Muscle layer of colon (tissue), 2 donors: Measurements from ENCODE around the gene TMBIM4.
"Not testable (repeated sequence)": the region's sequence is repeated elsewhere in the genome, so short reads cannot be mapped to it uniquely, and the experiment has no call there.

Experiments
- H3K27ac ChIP-seq: one replicate; pipeline ENCODE4 v1.7.0; 2013; ENCODE audit warnings: low read depth, mild to moderate bottlenecking, low read length, moderate library complexity
- H3K27me3 ChIP-seq, 2 donors: one replicate each; pipeline ENCODE4 v1.7.0; 2013; ENCODE audit warnings: low read length in 2 of 2, mild to moderate bottlenecking in 2 of 2; ENCODE audit not compliant: insufficient read depth in 2 of 2, control insufficient read depth in 1 of 2
- H3K36me3 ChIP-seq: one replicate; pipeline ENCODE4 v1.7.0; 2013; ENCODE audit warnings: mild to moderate bottlenecking, low read length; ENCODE audit not compliant: insufficient read depth
- H3K4me1 ChIP-seq: one replicate; pipeline ENCODE4 v1.7.0; 2013; ENCODE audit warnings: mild to moderate bottlenecking, low read length; ENCODE audit not compliant: insufficient read depth
- H3K4me3 ChIP-seq, 2 donors: one replicate each; pipeline ENCODE4 v1.7.0; 2013; ENCODE audit warnings: low read length in 2 of 2, low read depth in 1 of 2, mild to moderate bottlenecking in 1 of 2, moderate library complexity in 1 of 2
- H3K9ac ChIP-seq: one replicate; pipeline ENCODE4 v1.7.0; 2013; ENCODE audit warnings: low read length
- H3K9me3 ChIP-seq: one replicate; pipeline ENCODE4 v1.7.0; 2013; ENCODE audit warnings: mild to moderate bottlenecking, low read length
- donor health status: abdominal sarcoma.
- donor health status: Adenocarcinoma of cecum.

Gene TMBIM4

GRCh38 chr12:66169221-66170170 lies at the start of gene TMBIM4:
Gene TMBIM4 (minus strand): TSS chr12:66169996. CDS start chr12:66169951, 45 bp downstream.
- Histone ChIP-seq H3K4me1 (peaks cover 15% of the 10 kb centered on the region), H3K36me3 (no peaks in the 10 kb centered on the region), H3K27me3 (no peaks in the 10 kb centered on the region), H3K27ac (peak within 1 kb of the TSS; percentile 93), H3K9me3 (no peaks in the 10 kb centered on the region), H3K4me3 (peak within 1 kb of the TSS; percentile 67 to 90), H3K9ac (peak within 1 kb of the TSS; percentile 95)

- Histone ChIP-seq H3K4me1 (no peaks in the 10 kb centered on the region), H3K9ac (no peak overlapping the region), H3K27me3 (no peaks in the 10 kb centered on the region), H3K36me3 (no peaks in the 10 kb centered on the region), H3K9me3 (no peaks in the 10 kb centered on the region), H3K4me3 (no peak overlapping the region), H3K27ac (no peak overlapping the region)
Measured at GRCh38 chr12:66217342-66217917, 47.6 kb upstream of the TMBIM4 start.

- not testable (repeated sequence) for H3K36me3 ChIP-seq, H3K4me1 ChIP-seq, H3K4me3 ChIP-seq, H3K9me3 ChIP-seq, H3K9ac ChIP-seq, H3K27me3 ChIP-seq, H3K27ac ChIP-seq
Measured at GRCh38 chr12:66213011-66213410, 43.2 kb upstream of the TMBIM4 start.

GRCh38 chr12:66211573-66211972 lies 41.8 kb upstream of the TMBIM4 start:
- not testable (repeated sequence) for H3K27ac ChIP-seq, H3K9me3 ChIP-seq, H3K36me3 ChIP-seq, H3K27me3 ChIP-seq, H3K9ac ChIP-seq, H3K4me3 ChIP-seq, H3K4me1 ChIP-seq

- no peaks in the 10 kb centered on the region for H3K9me3 ChIP-seq
- H3K4me1 ChIP-seq: no peaks in the 10 kb centered on the region
- H3K4me3 ChIP-seq: no peak overlapping the region
- H3K9ac ChIP-seq: no peak overlapping the region
- no peak overlapping the region for H3K27ac ChIP-seq
- H3K27me3 ChIP-seq: no peaks in the 10 kb centered on the region
- H3K36me3 ChIP-seq: no peaks in the 10 kb centered on the region
Measured at GRCh38 chr12:66210840-66211239, 41.0 kb upstream of the TMBIM4 start.

- Histone ChIP-seq H3K4me3 (no peak overlapping the region), H3K4me1 (no peaks in the 10 kb centered on the region), H3K36me3 (no peaks in the 10 kb centered on the region), H3K27me3 (no peaks in the 10 kb centered on the region), H3K27ac (no peak overlapping the region), H3K9ac (no peak overlapping the region), H3K9me3 (no peaks in the 10 kb centered on the region)
Measured at GRCh38 chr12:66206141-66206540, 36.3 kb upstream of the TMBIM4 start.

- no peak overlapping the region for H3K9ac ChIP-seq
- no peak overlapping the region for H3K27ac ChIP-seq
- H3K27me3 ChIP-seq: no peaks in the 10 kb centered on the region
- no peaks in the 10 kb centered on the region for H3K36me3 ChIP-seq
- no peaks in the 10 kb centered on the region for H3K9me3 ChIP-seq
- no peaks in the 10 kb centered on the region for H3K4me1 ChIP-seq
- H3K4me3 ChIP-seq: no peak overlapping the region
Measured at GRCh38 chr12:66203820-66204219, 34.0 kb upstream of the TMBIM4 start.

- Histone ChIP-seq H3K9ac (no peak overlapping the region), H3K9me3 (no peaks in the 10 kb centered on the region), H3K36me3 (no peaks in the 10 kb centered on the region), H3K4me1 (peaks cover 10% of the 10 kb centered on the region), H3K4me3 (no peak overlapping the region), H3K27ac (no peak overlapping the region), H3K27me3 (no peaks in the 10 kb centered on the region)
Measured at GRCh38 chr12:66199831-66200509, 30.2 kb upstream of the TMBIM4 start.

GRCh38 chr12:66199141-66199540 lies 29.3 kb upstream of the TMBIM4 start:
- H3K4me3 ChIP-seq: no peak overlapping the region
- no peaks in the 10 kb centered on the region for H3K27me3 ChIP-seq
- peaks cover 10% of the 10 kb centered on the region for H3K4me1 ChIP-seq
- no peaks in the 10 kb centered on the region for H3K9me3 ChIP-seq
- H3K36me3 ChIP-seq: no peaks in the 10 kb centered on the region
- no peak overlapping the region for H3K9ac ChIP-seq
- H3K27ac ChIP-seq: no peak overlapping the region

- H3K36me3 ChIP-seq: no peaks in the 10 kb centered on the region
- H3K4me3 ChIP-seq: no peak overlapping the region
- H3K27me3 ChIP-seq: no peaks in the 10 kb centered on the region
- H3K4me1 ChIP-seq: peaks cover 10% of the 10 kb centered on the region
- H3K27ac ChIP-seq: no peak overlapping the region
- no peak overlapping the region for H3K9ac ChIP-seq
- H3K9me3 ChIP-seq: no peaks in the 10 kb centered on the region
Measured at GRCh38 chr12:66197495-66197921, 27.7 kb upstream of the TMBIM4 start.

GRCh38 chr12:66196806-66197205 lies 27.0 kb upstream of the TMBIM4 start:
- Histone ChIP-seq H3K9ac (no peak overlapping the region), H3K4me1 (peaks cover 10% of the 10 kb centered on the region), H3K4me3 (no peak overlapping the region), H3K9me3 (no peaks in the 10 kb centered on the region), H3K36me3 (no peaks in the 10 kb centered on the region), H3K27me3 (no peaks in the 10 kb centered on the region), H3K27ac (no peak overlapping the region)
